Measurements from ENCODE around the gene KRTAP24-1. TPM values are rescaled to one million over a fixed set of nuclear protein-coding genes. Genes with fewer than 3 reads are reported as not detected.

Gene KRTAP24-1, protein sequence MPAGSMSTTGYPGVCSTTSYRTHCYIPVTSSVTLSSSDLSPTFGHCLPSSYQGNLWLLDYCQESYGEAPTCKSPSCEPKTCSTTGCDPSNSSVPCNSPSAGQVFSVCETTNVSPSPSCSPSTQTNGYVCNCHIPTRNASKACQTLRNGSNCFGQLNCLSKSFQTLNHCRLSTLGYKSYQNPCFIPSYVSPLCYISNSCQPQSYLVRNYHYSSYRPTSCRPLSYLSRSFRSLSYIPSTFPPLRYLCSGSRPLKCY
- not detected in 5 replicates for total RNA-seq (2022; extraction: Qiagen RNA extraction)

DNA sequence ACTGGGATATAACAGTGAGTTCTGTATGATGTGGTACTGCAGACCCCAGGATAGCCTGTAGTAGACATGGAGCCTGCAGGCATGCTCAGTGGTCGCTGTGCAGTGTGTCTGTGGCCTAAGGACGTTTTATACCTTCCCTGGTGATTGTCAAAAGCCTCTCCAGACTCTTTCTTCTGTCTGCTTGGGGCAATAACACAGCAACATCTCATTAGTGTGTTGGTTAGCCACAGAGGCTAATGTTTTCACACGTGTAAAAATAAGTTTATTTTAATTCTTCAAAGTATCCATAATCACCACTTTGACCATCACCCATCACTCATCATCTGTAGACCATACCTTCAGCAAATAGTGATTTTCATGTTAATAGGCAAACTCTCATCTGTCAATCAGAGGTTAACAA lies at the start of gene KRTAP24-1:
Gene KRTAP24-1, minus strand, starts transcription at position 101 of the 400 bp plus-strand sequence. Its CDS starts 18 bp downstream, at position 83.

DNA sequence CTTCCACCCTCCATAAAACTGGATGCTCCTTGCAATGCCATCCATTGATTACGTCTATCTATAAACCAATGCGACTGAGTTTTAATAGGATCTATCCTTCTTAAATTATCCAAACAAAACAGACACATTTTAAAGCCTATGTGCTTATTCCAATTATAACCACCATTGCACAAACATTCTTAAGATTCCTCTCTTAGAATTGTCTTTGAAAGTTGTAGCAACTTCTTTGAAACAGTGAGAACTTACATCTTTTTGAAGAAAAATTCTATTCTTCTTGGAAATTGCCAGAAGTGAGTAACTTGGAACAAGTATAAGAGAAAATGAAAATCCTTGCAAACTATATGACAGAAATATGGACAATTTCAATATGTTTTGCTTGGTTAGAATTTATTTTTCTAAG lies 37.5 kb upstream of the KRTAP24-1 start, which contains the start of gene KRTAP26-1:
Gene KRTAP26-1, minus strand, starts transcription at position 101 of the 400 bp plus-strand sequence. CDS start 280 bp downstream, outside the sequence.

GRCh38 chr21:30289215-30289614 lies 6.5 kb upstream of the KRTAP24-1 start, which contains the start of gene KRTAP25-1:
TSS of gene KRTAP25-1 (minus strand) at chr21:30289514. CDS start at chr21:30289490, 24 bp downstream.

Other genes with a start within 250 kb of the KRTAP24-1 start
- gene CLDN17, start 116.1 kb downstream of the KRTAP24-1 start, total RNA-seq (2022; extraction: Qiagen RNA extraction), result not detected in 5 replicates
- gene CLDN8, start 66.9 kb downstream of the KRTAP24-1 start, total RNA-seq (2022; extraction: Qiagen RNA extraction), result not detected in 5 replicates
- not detected in 5 replicates for gene KRTAP25-1, start 6.6 kb upstream of the KRTAP24-1 start, total RNA-seq (2022; extraction: Qiagen RNA extraction)
- not detected in 5 replicates for gene KRTAP26-1, start 37.4 kb upstream of the KRTAP24-1 start, total RNA-seq (2022; extraction: Qiagen RNA extraction)
- gene KRTAP27-1, start 54.7 kb upstream of the KRTAP24-1 start, total RNA-seq (2022; extraction: Qiagen RNA extraction), result not detected in 5 replicates
- gene KRTAP23-1, start 65.7 kb upstream of the KRTAP24-1 start, total RNA-seq (2022; extraction: Qiagen RNA extraction), result not detected in 5 replicates
- gene KRTAP13-2, start 89.3 kb upstream of the KRTAP24-1 start, total RNA-seq (2022; extraction: Qiagen RNA extraction), result not detected in 5 replicates
- gene KRTAP13-1, start 113.1 kb upstream of the KRTAP24-1 start, total RNA-seq (2022; extraction: Qiagen RNA extraction), result not detected in 5 replicates
- gene KRTAP13-3, start 143.0 kb upstream of the KRTAP24-1 start, total RNA-seq (2022; extraction: Qiagen RNA extraction), result not detected in 5 replicates
- gene KRTAP13-4, start 147.3 kb upstream of the KRTAP24-1 start, total RNA-seq (2022; extraction: Qiagen RNA extraction), result not detected in 5 replicates
- gene KRTAP15-1, start 157.3 kb upstream of the KRTAP24-1 start, total RNA-seq (2022; extraction: Qiagen RNA extraction), result not detected in 5 replicates
- not detected in 5 replicates for gene KRTAP19-1, start 197.4 kb upstream of the KRTAP24-1 start, total RNA-seq (2022; extraction: Qiagen RNA extraction)
- gene KRTAP19-2, start 204.5 kb upstream of the KRTAP24-1 start, total RNA-seq (2022; extraction: Qiagen RNA extraction), result not detected in 5 replicates
- gene KRTAP19-3, start 209.1 kb upstream of the KRTAP24-1 start, total RNA-seq (2022; extraction: Qiagen RNA extraction), result not detected in 5 replicates
- gene KRTAP19-4, start 214.2 kb upstream of the KRTAP24-1 start, total RNA-seq (2022; extraction: Qiagen RNA extraction), result not detected in 5 replicates
- gene KRTAP19-5, start 219.2 kb upstream of the KRTAP24-1 start, total RNA-seq (2022; extraction: Qiagen RNA extraction), result not detected in 5 replicates